DMS53 (cell line): ENCODE measurements around the gene MICOS13.

Experiments
- DNase-seq: peaks from one replicate; lab custom pipeline; 2025; lab: John Stamatoyannopoulos, UW

Gene MICOS13

DNA sequence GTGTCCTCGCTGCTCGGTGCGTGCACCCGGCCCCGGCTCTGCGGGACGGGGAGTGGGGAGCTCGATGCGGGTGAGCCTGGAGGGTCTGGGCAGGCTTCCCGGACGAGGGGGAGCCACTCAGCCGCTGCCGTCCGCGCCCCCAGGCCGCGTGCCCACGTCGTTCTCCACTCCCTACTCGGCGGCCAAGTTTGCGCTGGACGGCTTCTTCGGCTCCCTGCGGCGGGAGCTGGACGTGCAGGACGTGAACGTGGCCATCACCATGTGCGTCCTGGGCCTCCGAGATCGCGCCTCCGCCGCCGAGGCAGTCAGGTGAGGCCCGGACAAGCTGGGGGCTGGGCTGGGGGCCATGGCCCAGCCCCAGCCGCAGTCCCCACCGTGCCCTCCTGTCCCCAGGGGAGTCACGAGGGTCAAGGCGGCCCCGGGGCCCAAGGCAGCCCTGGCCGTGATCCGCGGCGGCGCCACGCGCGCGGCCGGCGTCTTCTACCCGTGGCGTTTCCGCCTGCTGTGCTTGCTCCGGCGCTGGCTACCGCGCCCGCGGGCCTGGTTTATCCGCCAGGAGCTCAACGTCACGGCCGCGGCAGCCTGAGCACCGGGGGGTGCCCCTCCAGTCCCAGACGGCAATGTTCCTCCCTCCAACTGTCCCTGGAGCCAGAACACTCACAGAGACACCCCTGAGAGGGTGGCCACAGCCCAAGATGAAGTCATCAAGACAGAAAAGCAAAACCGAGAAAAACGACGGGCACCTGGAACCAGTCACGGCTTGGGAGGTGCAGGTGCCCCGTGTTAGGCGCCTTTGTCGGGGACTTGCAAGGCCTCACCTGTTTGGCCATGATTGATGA, 7.3 kb upstream of the MICOS13 start:
- DNase-seq: peak; percentile 48

DNA sequence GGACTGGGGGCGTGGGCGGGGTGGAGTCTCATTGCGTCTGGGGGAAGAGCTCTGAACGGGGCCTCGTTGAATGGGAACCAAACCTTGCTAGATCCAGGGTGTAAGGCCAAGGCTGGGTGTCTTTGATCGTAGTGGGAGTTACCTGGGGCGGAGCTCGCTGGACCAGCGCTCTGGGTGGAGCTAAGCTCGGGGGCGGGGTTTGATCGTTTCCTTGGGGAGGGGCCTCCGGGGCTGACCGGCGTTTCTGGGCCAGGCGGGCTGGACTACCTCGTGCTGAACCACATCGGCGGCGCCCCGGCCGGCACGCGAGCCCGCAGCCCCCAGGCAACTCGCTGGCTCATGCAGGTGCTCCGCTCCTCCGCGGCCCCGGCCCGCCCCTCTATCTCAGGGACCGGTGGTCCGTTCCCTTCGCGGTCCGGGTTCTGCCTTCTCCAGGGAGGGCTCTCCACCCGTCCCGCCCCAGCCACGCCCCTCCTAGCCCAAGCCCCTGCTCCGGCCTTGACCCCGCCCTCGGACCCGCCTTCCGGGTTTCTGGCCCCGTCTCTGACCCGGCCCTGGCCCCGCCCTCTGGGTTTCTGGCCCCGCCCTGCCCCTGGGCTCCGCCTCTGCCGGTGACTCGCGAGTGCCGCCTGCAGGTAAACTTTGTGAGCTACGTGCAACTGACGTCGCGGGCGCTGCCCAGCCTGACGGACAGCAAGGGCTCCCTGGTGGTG, 6.5 kb upstream of the MICOS13 start:
- DNase-seq: peak; percentile 93

GRCh38 chr19:5686326-5686646, 6.0 kb upstream of the MICOS13 start:
- no peak for DNase-seq

GRCh38 chr19:5684694-5685430, 4.5 kb upstream of the MICOS13 start:
- no peak for DNase-seq

GRCh38 chr19:5683177-5683886, 3.0 kb upstream of the MICOS13 start:
- no peak for DNase-seq

GRCh38 chr19:5682107-5682482, 1.8 kb upstream of the MICOS13 start:
- DNase-seq: no peak

DNA sequence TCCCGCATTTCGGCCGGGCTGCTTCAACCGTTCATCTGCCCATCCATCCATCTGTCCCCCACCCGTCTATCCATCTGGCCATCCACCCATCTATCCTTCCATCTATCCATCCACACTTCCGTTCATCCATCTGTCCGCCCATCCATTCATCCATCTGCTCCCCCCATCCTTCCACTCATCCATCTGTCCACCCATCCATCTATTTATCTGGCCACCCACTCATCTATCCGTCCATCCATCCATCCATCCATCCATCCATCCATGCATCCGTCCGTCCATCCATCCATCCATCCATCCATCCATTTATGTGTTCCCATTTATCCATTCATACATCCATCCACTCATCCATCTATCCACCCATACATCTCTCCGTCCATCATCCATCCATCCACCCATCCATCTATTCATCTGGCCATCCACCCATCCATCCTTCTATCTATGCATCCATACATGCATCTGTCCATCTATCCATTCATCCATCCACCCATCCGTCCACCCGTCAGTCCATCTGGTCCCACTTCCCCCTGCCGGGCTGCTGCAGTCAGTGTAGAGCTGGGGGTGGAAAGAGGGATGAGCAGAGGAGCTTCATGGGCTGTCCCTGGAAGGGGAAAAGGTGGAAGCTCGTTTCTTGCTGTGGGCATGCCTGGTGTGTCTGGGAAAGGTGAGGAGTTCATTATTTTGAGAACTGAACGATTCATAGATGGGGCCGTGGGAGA, 1.2 kb upstream of the MICOS13 start:
- no peak for DNase-seq

DNA sequence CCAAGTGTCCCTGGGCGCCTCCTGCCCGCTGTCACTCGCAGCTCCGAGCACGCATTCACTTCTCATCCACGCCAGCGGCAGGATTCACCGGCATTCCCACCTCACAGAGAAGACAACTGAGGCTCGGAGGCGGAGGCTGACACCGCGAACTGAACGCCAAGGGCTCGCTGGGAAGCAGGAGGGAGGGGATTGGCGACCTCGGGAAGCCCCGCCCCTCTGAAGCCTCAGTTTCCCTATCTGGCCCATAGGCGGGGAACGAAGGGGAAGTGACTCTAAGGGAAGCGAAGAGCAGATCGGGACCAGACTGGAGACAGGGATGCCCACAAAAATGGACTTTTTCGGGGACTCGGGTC, 256 bp downstream of the MICOS13 start:
- peak; percentile 50 for DNase-seq

DNA sequence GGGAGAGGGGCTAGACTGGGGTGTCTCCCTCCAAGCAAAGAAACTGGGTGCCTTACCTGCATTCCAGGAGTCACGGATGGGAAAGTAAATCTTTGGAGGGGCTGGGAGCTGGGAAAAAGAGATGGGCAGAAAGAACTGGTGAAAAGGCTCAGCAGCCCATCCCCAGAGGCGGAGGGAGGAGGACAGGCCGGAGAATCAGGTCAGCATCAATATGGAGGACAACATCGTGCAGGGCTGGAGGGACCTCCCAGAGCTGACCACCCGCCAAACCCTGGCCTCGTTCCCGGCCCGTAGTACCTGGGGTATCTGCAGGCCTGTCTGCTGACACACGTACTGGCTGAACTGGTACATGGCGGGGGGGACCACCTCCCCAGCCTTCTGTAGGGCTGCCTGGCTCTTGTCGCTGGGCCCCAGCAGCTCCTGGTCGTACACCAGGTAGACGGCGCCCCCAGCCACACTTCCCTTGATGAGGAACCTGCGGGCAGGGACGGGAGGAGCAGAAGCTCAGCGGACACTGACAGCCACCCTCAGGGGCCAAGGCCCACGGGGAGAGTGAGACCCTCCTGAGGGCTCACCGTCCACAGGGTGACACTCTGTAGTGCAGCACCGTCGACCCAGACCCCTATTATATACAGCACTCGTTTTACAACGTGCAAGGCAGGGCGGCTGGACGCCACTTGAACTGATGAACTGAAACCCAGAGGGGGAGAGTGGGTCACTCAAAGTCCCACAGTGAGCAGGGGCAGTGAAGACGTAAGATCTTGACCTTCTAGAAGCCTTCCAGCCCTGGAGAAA, 830 bp downstream of the MICOS13 start:
- DNase-seq: no peak

DNA sequence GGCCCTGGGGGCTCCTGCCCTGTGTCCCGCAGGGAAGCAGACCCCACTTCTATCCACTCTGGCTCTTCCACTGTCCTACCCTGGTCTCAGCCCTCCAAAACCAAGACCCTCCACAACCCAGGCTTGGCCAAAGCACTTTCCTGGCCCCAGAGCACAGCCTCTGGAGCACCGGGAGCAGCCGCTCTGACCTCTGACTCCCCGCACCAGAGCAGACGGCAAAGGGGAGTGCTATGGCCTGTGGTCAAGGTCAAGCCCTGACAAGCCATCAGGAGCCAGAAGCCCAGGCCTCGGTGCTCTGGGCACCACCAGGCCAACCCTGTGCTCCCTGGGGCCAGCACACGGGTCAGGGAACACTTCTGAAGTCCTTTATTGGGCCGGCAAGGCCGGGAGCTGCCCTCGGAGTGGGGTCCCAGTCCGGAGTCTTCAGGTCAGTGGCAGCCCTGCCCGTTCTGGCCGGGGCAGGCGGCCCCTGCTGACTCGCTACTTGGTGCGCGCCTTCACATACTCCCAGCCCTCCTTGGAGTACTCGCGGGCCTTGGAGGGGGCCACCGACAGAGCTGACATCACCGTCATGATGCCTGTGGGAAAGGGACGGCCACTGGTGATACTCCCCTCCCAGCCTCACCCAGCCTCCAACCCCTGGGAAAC, 2.1 kb downstream of the MICOS13 start:
- DNase-seq: no peak

DNA sequence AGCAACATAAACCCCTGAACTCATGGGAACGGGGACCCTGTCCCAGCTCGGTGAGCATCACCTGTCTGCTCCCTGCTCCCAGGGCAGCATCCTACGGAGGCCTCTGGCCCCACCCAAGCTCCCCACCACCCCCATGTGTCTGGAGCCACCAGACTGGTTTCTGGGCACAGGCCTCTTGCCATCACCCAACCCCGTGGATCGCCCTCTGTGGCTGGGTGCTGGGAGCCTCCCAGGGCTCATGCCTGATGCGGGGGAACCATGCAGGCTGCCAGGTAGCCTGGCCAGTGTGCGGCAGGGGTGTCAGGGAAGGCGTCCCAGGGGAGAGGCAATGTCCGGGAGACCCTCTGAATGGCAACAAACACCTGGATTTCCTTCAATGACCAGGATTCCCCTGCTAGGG, 2.7 kb downstream of the MICOS13 start:
- DNase-seq: no peak

DNA sequence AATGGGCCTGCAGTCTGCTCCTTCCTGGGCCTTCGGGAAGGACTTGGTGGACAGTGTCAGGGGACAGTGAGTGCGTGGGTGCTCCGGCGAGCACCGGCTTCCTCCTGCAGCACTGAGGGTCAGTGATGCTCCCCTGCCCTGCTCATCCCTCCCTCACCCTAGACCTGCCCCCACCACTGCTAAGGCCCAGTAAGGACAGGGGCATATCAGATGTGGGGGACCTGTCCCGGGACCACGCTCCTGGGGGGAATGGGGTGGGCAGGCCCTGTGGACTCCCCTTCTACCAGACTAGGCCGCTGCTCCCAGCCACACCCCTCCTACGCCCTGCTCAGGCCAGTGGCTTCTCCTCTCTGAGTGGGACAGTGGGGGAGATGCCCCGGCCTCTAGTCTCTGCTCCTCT, 3.2 kb downstream of the MICOS13 start:
- DNase-seq: no peak

- DNase-seq: peak; percentile 40
Measured at GRCh38 chr19:5676772-5677105, 3.6 kb downstream of the MICOS13 start.

DNA sequence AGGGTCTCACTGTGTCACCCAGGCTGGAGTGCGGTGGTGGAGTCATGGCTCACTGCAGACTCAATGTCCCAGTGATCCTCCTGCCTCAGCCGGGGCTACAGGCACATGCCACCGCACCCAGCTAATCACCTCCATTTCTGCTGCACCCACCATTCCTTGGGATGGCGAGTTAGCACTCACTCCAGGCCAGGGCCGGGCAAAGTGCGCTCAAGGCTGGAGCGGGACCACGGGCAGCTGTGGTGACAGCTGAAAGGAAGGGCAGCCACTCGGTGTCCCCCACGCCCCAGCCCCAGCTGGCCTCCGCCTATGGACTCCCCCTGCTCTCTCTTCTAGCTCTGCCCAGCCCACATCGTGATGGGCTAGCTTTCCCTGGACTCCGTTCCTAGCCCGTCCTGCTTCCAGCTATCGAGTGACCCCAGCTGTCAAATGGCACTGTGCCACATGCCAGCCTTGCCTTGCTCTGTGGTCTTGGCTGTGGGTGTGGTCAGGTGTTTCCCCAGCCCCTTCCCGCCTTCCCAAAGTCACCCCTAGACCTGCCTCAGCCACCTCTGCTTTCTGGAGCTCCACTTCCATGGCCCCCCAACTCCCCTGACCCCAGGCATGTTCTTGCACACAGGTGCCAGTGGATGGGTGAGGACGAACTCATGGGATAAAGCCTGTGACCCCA, 4.1 kb downstream of the MICOS13 start:
- DNase-seq: no peak

- DNase-seq: no peak
Measured at GRCh38 chr19:5674714-5675113, 5.6 kb downstream of the MICOS13 start.

DNA sequence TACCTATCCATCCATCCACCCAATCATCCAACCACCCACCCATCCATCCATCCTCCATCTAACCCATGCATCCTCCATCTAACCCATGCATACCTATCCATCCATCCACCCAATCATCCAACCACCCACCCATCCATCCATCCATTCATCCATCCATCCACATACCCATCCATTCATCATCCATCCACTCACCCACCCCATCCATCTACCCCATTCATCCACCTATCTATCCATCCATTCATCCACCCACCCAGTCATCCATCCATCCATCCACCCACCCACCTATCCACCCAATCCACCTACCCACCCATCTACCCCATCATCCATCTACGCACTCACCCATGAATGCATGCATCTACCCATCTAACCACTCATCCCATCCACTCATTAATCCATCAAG, 6.6 kb downstream of the MICOS13 start:
- DNase-seq: no peak

GRCh38 chr19:5672708-5673459, 7.4 kb downstream of the MICOS13 start:
- no peak for DNase-seq

DNA sequence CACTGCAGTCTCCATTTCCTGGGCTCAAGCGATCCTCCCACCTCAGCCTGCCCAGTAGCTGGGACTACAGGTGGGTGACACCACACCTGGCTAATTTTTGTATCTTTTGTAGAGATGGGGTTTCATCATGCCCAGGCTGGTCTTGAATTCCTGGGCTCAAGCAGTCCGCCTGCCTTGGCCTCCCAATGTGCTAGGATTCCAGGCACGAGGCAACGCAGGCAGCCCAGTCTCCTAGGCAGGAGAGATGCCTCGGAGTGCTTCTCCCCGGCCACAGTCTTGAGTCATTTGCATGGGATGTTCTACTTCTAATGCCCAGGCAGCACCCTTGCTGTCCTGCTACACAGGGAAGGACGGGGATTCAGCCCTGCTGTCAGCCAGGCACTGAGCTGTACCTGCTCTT, 8.7 kb downstream of the MICOS13 start:
- no peak for DNase-seq

DNA sequence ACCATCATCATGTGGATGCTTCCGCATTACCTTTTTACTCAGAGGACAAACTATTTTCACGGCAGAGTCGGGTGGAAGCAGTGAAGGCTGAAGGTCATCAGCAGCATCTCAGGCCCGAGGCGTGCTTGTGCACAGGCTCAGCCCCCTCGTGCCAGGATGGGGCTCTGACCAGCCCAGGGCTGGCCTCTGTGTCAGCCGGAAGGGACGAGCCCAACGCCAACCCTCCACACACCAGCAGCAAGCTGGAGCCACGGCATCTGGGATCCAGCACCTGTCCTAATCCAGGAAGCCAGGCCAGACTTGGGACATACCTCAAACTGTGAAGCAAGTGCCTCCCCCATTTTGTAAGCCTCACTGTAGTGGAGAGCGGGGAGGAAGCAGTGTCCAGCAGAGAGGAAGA, 11.1 kb downstream of the MICOS13 start:
- DNase-seq: no peak
